OCI-LY1 (cell line): ENCODE measurements around the gene OR2AT4.

ENCODE experiments used
- CTCF ChIP-seq: fragments of 200-600 bp; sonication (generic), shearing (Covaris generic); IDR thresholded peaks from 2 replicates; pipeline ENCODE4 v1.5.1; 2017; ENCODE audit warnings: mild to moderate bottlenecking, antibody characterized with exemption, low read length, moderate library complexity, mixed read lengths
- EZH2 ChIP-seq: fragments of 200-600 bp; sonication (generic), shearing (Covaris generic); IDR thresholded peaks from 2 replicates; pipeline ENCODE4 v1.8.0; 2017; ENCODE audit warnings: borderline replicate concordance, mixed run types, mild to moderate bottlenecking, antibody characterized with exemption, low read length, moderate library complexity, mixed read lengths

GRCh38 chr11:75040167-75040770 is 56.4 kb downstream of the OR2AT4 start:
- no peak for TF ChIP-seq CTCF
- no peak for TF ChIP-seq EZH2
